IPS DF 6.9 (cell line): ENCODE data around the gene HOXA9.

Source experiments
- DNase-seq: peaks from one replicate; pipeline ENCODE4 v3.0.0-alpha.2; 2013; ENCODE audit warnings: low read depth, low spot score
- H3K27ac ChIP-seq: one replicate; pipeline ENCODE4 v1.5.1; 2013; ENCODE audit warnings: low read length, control low read depth
- H3K27me3 ChIP-seq: 2 replicates; pipeline ENCODE4 v1.6.1; 2013; ENCODE audit warnings: mild to moderate bottlenecking, low read length; ENCODE audit not compliant: control insufficient read depth, insufficient read depth
- H3K36me3 ChIP-seq: 2 replicates; pipeline ENCODE4 v1.6.1; 2013; ENCODE audit warnings: low read length; ENCODE audit not compliant: control insufficient read depth, insufficient read depth
- H3K4me1 ChIP-seq: 2 replicates; pipeline ENCODE4 v1.6.1; 2013; ENCODE audit warnings: low read length; ENCODE audit not compliant: control insufficient read depth, insufficient read depth
- H3K4me3 ChIP-seq: 2 replicates; pipeline ENCODE4 v1.5.1; 2013; ENCODE audit warnings: mild to moderate bottlenecking, low read length
- H3K9me3 ChIP-seq: 2 replicates; pipeline ENCODE4 v1.6.1; 2013; ENCODE audit warnings: low read length, inconsistent platforms; ENCODE audit not compliant: control insufficient read depth, insufficient read depth
- WGBS: extraction: QIAGEN DNeasy Blood & Tissue Kit; methylation state at CpG from one replicate; pipeline ENCODE4 v1.1.7; 2013; ENCODE audit warnings: mixed read lengths, missing lambda C conversion rate; ENCODE audit not compliant: insufficient read length, insufficient coverage; 5-methylcytosine and 5-hydroxymethylcytosine counted together

The HOXA9 gene

DNA sequence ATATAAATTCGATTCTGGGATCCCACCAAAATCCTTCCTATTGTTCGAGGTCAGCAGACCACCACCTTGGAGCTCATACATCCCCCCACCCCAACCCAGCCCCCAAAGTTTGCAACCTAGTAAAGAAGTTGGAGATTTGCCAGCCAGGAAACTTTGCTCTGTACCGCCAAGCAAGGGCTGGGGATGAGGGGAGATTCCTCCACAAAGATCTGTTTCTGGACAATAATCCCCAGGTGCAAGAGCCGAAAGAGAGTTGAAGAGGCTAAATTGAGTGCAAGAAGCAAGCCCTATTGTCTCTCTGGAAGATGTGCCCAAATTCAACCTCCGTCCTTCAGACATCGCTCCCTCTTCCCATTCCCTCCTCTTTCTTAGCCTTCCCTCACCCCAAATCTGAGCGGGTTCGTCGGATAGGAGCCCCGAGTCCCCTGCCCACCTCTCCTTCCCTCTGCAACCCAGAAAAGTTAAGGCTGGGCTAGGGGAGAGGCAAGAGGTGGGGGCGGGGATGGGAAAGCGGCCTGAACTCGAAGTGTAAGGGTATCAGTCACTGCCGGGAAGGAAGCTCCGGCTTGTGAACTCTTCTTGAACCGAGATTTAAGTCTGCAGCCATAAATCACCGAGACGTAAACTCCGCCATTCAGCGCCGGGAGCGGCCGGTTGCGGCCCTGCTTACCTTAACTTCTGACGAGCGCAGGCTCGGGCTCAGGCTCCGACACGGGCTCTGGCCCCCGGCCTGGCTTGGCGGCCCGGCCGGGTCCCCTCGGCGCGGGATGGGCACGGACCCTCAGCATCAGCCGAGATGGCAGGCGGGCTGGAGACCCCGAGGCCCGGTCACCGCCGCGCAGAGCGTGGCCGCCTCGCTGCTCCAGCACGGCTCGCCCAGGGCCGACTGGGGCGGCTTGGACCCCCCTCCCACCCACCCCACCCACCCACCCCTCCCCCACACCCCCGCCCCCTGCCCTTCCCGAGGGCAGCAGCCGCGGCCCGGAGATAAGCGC, 52.1 kb downstream of the HOXA9 start:
- Histone ChIP-seq H3K27me3 (peaks cover 94% of the 10 kb centered on the region), H3K4me1 (peaks cover 2% of the 10 kb centered on the region; the same call in 1 of the 2 replicates), H3K4me3 (peak overlapping the region; percentile 9; the same call in 1 of the 2 replicates), H3K9me3 (no peaks in the 10 kb centered on the region), H3K36me3 (no peaks in the 10 kb centered on the region), H3K27ac (no peak overlapping the region)
- no CpG with 5 or more reads among the region's 57 CpGs for WGBS
- DNase-seq: no peak
